Trophoblast cell (in vitro differentiated cells and primary cell): Measurements from ENCODE around the gene PSMD2.
A peak's percentile ranks its signal among the peaks of the same experiment; 100 is the strongest.

Source experiments
- DNase-seq, 2 donors: peaks; one replicate each; pipeline ENCODE4 v3.0.0-alpha.2; 2016
- H2AFZ ChIP-seq: 2 replicates; pipeline ENCODE4 v1.6.1; 2013; ENCODE audit warnings: low read length, moderate library complexity, mild to moderate bottlenecking; ENCODE audit not compliant: insufficient read depth, poor library complexity
- H2AK5ac ChIP-seq: 2 replicates; pipeline ENCODE4 v1.6.1; 2013; ENCODE audit warnings: mild to moderate bottlenecking, low read length
- H2BK120ac ChIP-seq: 2 replicates; pipeline ENCODE4 v1.6.1; 2013; ENCODE audit warnings: low read length, mild to moderate bottlenecking, moderate library complexity; ENCODE audit not compliant: insufficient read depth, poor library complexity
- H2BK12ac ChIP-seq: 2 replicates; pipeline ENCODE4 v1.6.1; 2013; ENCODE audit warnings: mild to moderate bottlenecking, low read length, moderate library complexity
- H2BK5ac ChIP-seq: 2 replicates; pipeline ENCODE4 v1.6.1; 2013; ENCODE audit warnings: low read length, low read depth, moderate library complexity, mild to moderate bottlenecking; ENCODE audit not compliant: poor library complexity
- H3K14ac ChIP-seq: 2 replicates; pipeline ENCODE4 v1.6.1; 2013; ENCODE audit warnings: mild to moderate bottlenecking, low read length
- H3K18ac ChIP-seq: 2 replicates; pipeline ENCODE4 v1.6.1; 2013; ENCODE audit warnings: mild to moderate bottlenecking, low read length
- H3K23ac ChIP-seq: 2 replicates; pipeline ENCODE4 v1.6.1; 2013; ENCODE audit warnings: low read length
- H3K27ac ChIP-seq: 2 replicates; pipeline ENCODE4 v1.5.1; 2013; ENCODE audit warnings: low read depth, mild to moderate bottlenecking, inconsistent platforms, low read length, moderate library complexity
- H3K27me3 ChIP-seq: 2 replicates; pipeline ENCODE4 v1.6.1; 2013; ENCODE audit warnings: inconsistent platforms, mild to moderate bottlenecking, low read length, moderate library complexity; ENCODE audit not compliant: insufficient read depth
- H3K36me3 ChIP-seq, 2 experiments: 1 replicate in 1 of 2; 2 replicates in 1 of 2; pipeline ENCODE4 v1.6.1; 2013; ENCODE audit warnings: low read length in 2 of 2, mild to moderate bottlenecking in 2 of 2, moderate library complexity in 1 of 2; ENCODE audit not compliant: insufficient read depth in 2 of 2, control insufficient read depth in 1 of 2
- H3K4ac ChIP-seq: 2 replicates; pipeline ENCODE4 v1.6.1; 2013; ENCODE audit warnings: low read depth, mild to moderate bottlenecking, low read length, moderate library complexity
- H3K4me1 ChIP-seq, 2 experiments: 1 replicate in 1 of 2; 2 replicates in 1 of 2; pipeline ENCODE4 v1.6.1; 2013; ENCODE audit warnings: low read length in 2 of 2, mild to moderate bottlenecking in 2 of 2, moderate library complexity in 1 of 2; ENCODE audit not compliant: insufficient read depth in 2 of 2, control insufficient read depth in 1 of 2
- H3K4me2 ChIP-seq: 2 replicates; pipeline ENCODE4 v1.6.1; 2013; ENCODE audit warnings: inconsistent platforms, mild to moderate bottlenecking, low read length, moderate library complexity
- H3K4me3 ChIP-seq: 2 replicates; pipeline ENCODE4 v1.5.1; 2013; ENCODE audit warnings: mild to moderate bottlenecking, low read depth, low read length, inconsistent platforms
- H3K79me1 ChIP-seq: one replicate; pipeline ENCODE4 v1.6.1; 2013; ENCODE audit warnings: low read length
- H3K79me2 ChIP-seq: 2 replicates; pipeline ENCODE4 v1.6.1; 2013; ENCODE audit warnings: low read length, mild to moderate bottlenecking; ENCODE audit not compliant: control insufficient read depth, insufficient read depth, poor library complexity
- H3K9ac ChIP-seq: 2 replicates; pipeline ENCODE4 v1.6.1; 2013; ENCODE audit warnings: mild to moderate bottlenecking, low read length
- H3K9me3 ChIP-seq: 2 replicates; pipeline ENCODE4 v1.6.1; 2013; ENCODE audit warnings: low read depth, mild to moderate bottlenecking, control low read depth, inconsistent platforms, low read length; ENCODE audit not compliant: insufficient read depth
- H4K12ac ChIP-seq: 2 replicates; pipeline ENCODE4 v1.6.1; 2013; ENCODE audit warnings: low read depth, mild to moderate bottlenecking, low read length, moderate library complexity
- H4K8ac ChIP-seq: 2 replicates; pipeline ENCODE4 v1.6.1; 2013; ENCODE audit warnings: low read depth, mild to moderate bottlenecking, low read length, moderate library complexity
- H4K91ac ChIP-seq: one replicate; pipeline ENCODE4 v1.6.1; 2013; ENCODE audit warnings: low read depth, mild to moderate bottlenecking, low read length, moderate library complexity
- WGBS: extraction: QIAGEN DNeasy Blood & Tissue Kit; methylation state at CpG from one replicate; pipeline ENCODE4 v1.1.7; 2013; ENCODE audit warnings: missing lambda C conversion rate; ENCODE audit not compliant: insufficient read length, insufficient coverage; ENCODE audit errors: extremely low coverage; 5-methylcytosine and 5-hydroxymethylcytosine counted together

PSMD2 gene

DNA sequence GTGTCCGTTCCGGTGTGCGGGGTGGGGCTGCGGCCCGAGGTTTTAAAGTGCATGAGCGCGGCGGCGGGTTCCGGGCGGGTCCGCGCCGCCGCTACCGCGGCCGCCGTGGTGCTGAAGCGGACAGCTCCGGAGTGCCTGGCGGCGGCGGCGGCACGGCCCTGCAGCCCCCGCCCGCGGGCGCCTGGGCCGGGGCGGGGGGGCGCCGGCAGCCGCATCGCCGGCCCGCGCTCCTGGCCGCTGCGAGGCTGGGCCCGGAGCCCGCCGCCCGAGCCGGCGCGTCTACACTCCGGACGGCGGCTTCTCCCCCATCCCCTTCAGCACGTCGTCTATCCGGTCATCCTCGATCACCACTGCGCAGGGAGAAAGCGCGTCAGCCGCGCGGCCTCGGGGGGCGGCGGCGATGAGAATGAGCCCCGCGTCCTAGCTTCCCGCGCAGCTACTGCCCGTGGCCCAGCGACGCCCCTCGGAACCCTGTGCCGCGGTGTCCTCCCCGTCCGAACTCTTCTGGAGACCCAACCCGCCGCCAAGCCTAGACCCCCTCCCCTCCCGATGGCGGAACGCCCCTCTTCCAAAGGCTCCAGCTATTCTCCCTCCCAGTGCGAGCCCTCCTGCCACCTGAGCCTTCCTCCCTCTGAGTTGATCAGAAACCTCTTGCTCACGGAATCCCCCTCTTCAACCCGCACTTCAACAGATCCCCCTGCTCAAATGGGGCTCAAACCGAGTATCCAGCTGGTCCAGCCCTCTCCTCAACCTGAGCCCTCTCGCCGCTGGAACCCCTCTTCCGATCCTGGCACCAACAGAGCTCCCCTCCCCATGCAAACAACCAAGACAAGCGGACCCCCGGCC lies 38.9 kb upstream of the PSMD2 start:
- no CpG with 5 or more reads among the region's 91 CpGs for WGBS
- Histone ChIP-seq H3K79me1 (no peaks in the 10 kb centered on the region), H3K36me3 (no peaks in the 10 kb centered on the region), H2BK5ac (no peak overlapping the region), H3K9ac (no peak overlapping the region), H2AK5ac (no peak overlapping the region), H2BK120ac (no peak overlapping the region), H3K4me2 (peak overlapping the region; percentile 81), H3K9me3 (peaks cover 8% of the 10 kb centered on the region), H4K8ac (no peak overlapping the region), H3K4me1 (peaks cover 15% of the 10 kb centered on the region in 2 experiments), H2AFZ (no peak overlapping the region), H3K18ac (no peak overlapping the region), H3K14ac (no peak overlapping the region), H3K4me3 (no peak overlapping the region), H4K12ac (no peak overlapping the region), H3K23ac (no peak overlapping the region), H3K27ac (no peak overlapping the region), H4K91ac (no peak overlapping the region), H2BK12ac (no peak overlapping the region), H3K4ac (no peak overlapping the region), H3K79me2 (no peaks in the 10 kb centered on the region), H3K27me3 (peaks cover 37% of the 10 kb centered on the region)
- DNase-seq, result peak in 1 of 2 donors; percentile 47

- no peak for DNase-seq
- peaks cover 15% of the 10 kb centered on the region in 2 experiments for H3K4me1 ChIP-seq
- no peak overlapping the region for H3K27ac ChIP-seq
- no peak overlapping the region for H3K18ac ChIP-seq
- no peak overlapping the region for H2BK120ac ChIP-seq
- H3K36me3 ChIP-seq, result no peaks in the 10 kb centered on the region
- H3K79me1 ChIP-seq, result no peaks in the 10 kb centered on the region
- H3K4ac ChIP-seq, result no peak overlapping the region
- H3K27me3 ChIP-seq, result peaks cover 37% of the 10 kb centered on the region
- H3K23ac ChIP-seq, result no peak overlapping the region
- no peak overlapping the region for H3K9ac ChIP-seq
- peaks cover 8% of the 10 kb centered on the region for H3K9me3 ChIP-seq
- no peaks in the 10 kb centered on the region for H3K79me2 ChIP-seq
- no peak overlapping the region for H4K91ac ChIP-seq
- H3K4me2 ChIP-seq, result peak overlapping the region; percentile 81
- no peak overlapping the region for H2AK5ac ChIP-seq
- H3K14ac ChIP-seq, result no peak overlapping the region
- no peak overlapping the region for H2AFZ ChIP-seq
- no peak overlapping the region for H2BK5ac ChIP-seq
- no peak overlapping the region for H2BK12ac ChIP-seq
- no peak overlapping the region for H4K8ac ChIP-seq
- WGBS, result no CpG with 5 or more reads among the region's 49 CpGs
- peak overlapping the region; percentile 68 for H3K4me3 ChIP-seq
- no peak overlapping the region for H4K12ac ChIP-seq
Observed at GRCh38 chr3:184260724-184261269, 38.2 kb upstream of the PSMD2 start.

DNA sequence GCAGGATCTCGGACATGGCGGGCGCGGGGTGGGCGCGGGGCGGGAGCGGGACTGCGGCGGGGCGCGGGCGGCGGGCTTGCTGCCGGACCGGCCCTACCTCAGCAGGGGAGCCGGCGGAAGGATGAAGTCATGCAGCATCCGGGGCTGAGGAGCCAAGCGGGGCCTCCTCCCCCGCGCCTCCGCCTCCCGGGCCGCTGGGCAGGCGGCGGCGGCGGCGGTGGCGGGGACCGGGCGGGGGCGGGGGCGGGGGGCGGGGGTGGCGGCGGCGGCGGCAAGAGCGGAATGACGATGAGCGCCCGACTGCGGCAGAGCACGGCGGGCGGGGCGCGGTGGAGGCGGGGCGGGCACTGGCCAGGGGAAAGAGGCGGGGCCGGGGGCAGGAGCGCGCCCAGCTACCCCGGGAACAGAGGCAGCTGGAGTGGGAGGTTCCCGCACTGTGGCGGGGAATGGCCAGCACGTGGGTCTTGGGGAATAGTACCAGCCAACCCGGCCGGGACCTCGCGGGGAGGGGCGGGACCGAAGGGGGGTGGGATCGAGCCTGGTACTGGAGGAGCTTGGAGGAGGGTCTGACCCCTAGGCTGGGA lies 37.7 kb upstream of the PSMD2 start, which contains the start of gene CAMK2N2:
Gene CAMK2N2 (minus strand): TSS at position 284 of the 584 bp plus-strand sequence. CDS start 268 bp downstream, at position 16.
- Histone ChIP-seq H3K27ac (no peak within 1 kb of the TSS), H2AK5ac (no peak within 1 kb of the TSS), H2BK5ac (no peak within 1 kb of the TSS), H3K4me3 (peak within 1 kb of the TSS; percentile 68), H3K4ac (no peak within 1 kb of the TSS), H3K14ac (no peak within 1 kb of the TSS), H3K9me3 (peaks cover 8% of the 10 kb centered on the region), H3K79me1 (no peaks in the 10 kb centered on the region), H3K23ac (no peak within 1 kb of the TSS), H3K4me1 (peaks cover 15% of the 10 kb centered on the region in 2 experiments), H3K36me3 (no peaks in the 10 kb centered on the region), H4K12ac (no peak within 1 kb of the TSS), H3K9ac (no peak within 1 kb of the TSS), H3K27me3 (peaks cover 37% of the 10 kb centered on the region), H3K4me2 (peak within 1 kb of the TSS; percentile 87), H2AFZ (peak within 1 kb of the TSS; percentile 14), H3K79me2 (no peaks in the 10 kb centered on the region), H3K18ac (no peak within 1 kb of the TSS), H4K91ac (no peak within 1 kb of the TSS), H2BK12ac (no peak within 1 kb of the TSS), H4K8ac (no peak within 1 kb of the TSS), H2BK120ac (no peak within 1 kb of the TSS)
- no CpG with 5 or more reads among the region's 67 CpGs for WGBS
- peak in 1 of 2 donors; percentile 50 for DNase-seq

DNA sequence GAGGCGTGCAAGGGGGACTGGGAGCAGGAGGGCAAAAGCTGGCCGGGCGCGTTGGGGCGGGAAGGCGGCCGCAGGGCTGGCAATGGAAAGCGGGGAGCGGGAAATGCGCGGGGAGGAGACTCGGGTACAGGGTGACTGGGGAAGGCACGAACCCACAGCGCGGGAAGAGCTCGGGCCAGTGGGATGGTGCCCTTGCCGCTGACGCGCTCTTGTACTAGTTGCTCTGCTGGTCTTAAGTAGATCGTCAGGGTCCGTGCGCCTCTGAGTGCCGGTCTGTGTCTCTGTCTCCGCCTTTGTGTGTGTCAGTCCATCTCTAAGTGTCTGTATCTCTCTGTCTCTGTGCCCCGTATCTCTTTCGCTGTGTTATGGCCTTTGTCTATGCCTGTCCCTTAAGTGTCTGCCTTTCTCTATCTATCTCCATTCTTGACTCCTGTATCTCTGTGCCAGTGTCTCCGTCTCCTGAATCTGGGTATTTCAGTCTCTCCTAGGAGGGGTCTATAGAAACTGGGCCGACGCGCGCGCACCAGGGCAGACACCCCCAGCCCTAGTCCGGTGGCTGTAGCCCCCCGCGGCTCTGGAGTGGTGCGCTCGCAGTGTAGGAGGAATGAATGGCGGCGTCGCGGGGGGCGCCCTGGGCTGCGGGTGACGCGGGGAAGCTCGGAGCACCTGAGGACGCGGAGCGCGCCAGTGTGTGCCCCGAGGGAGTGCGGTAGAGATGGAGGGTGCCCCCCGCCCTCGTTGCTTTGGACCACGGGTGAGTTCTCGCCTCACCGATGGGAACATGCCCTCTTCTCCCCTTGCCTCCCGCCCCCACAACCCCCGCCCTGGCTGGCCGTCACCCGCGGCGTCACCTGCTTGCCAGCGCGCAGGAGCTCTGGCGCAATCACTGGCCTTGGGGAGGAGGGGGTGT lies 36.9 kb upstream of the PSMD2 start:
- H3K4me3 ChIP-seq, result peak overlapping the region; percentile 64
- peak in 1 of 2 donors; percentile 40 for DNase-seq
- H3K9me3 ChIP-seq, result peaks cover 8% of the 10 kb centered on the region
- no peak overlapping the region for H3K14ac ChIP-seq
- peak overlapping the region; percentile 87 for H3K4me2 ChIP-seq
- H4K8ac ChIP-seq, result no peak overlapping the region
- no peak overlapping the region for H2BK12ac ChIP-seq
- WGBS, result no CpG with 5 or more reads among the region's 66 CpGs
- H3K9ac ChIP-seq, result no peak overlapping the region
- H3K4me1 ChIP-seq, result peaks cover 15% of the 10 kb centered on the region in 2 experiments
- no peaks in the 10 kb centered on the region for H3K79me2 ChIP-seq
- H2BK120ac ChIP-seq, result no peak overlapping the region
- H3K23ac ChIP-seq, result no peak overlapping the region
- peak overlapping the region; percentile 14 for H2AFZ ChIP-seq
- no peak overlapping the region for H3K4ac ChIP-seq
- no peak overlapping the region for H4K12ac ChIP-seq
- H3K79me1 ChIP-seq, result no peaks in the 10 kb centered on the region
- H4K91ac ChIP-seq, result no peak overlapping the region
- no peak overlapping the region for H3K18ac ChIP-seq
- no peak overlapping the region for H2BK5ac ChIP-seq
- H3K36me3 ChIP-seq, result no peaks in the 10 kb centered on the region
- H2AK5ac ChIP-seq, result no peak overlapping the region
- peaks cover 37% of the 10 kb centered on the region for H3K27me3 ChIP-seq
- no peak overlapping the region for H3K27ac ChIP-seq
